ENCODE measurements around the gene SPEF1. TPM values are rescaled to one million over a fixed set of nuclear protein-coding genes. Genes with fewer than 3 reads are reported as not detected.
A peak's percentile ranks its signal among the peaks of the same experiment; 100 is the strongest.

Gene SPEF1
- total RNA-seq, 1 experiment from 2014 or later = 0.67 TPM

GRCh38 chr20:3787324-3788014 is 6.2 kb upstream of the SPEF1 start:
- no peak for DNase-seq (ENCODE audit: low spot score)

GRCh38 chr20:3786665-3787323 is 5.5 kb upstream of the SPEF1 start, which contains the start of gene CENPB:
Gene CENPB, minus strand, starts transcription at chr20:3786740. Its CDS starts 257 bp downstream, at chr20:3786483.
- DNase-seq (ENCODE audit: low spot score) = peak; percentile 68

GRCh38 chr20:3786126-3786484 is 4.9 kb upstream of the SPEF1 start:
- DNase-seq (ENCODE audit: low spot score) = no peak

- DNase-seq (ENCODE audit: low spot score) = no peak
Measured at GRCh38 chr20:3785240-3786125, 4.2 kb upstream of the SPEF1 start.

GRCh38 chr20:3784863-3785239 is 3.6 kb upstream of the SPEF1 start:
- DNase-seq (ENCODE audit: low spot score) = no peak

GRCh38 chr20:3784216-3784853 is 3.1 kb upstream of the SPEF1 start:
- DNase-seq (ENCODE audit: low spot score) = no peak

- DNase-seq (ENCODE audit: low spot score) = no peak
Measured at GRCh38 chr20:3783511-3784195, 2.4 kb upstream of the SPEF1 start.

- DNase-seq (ENCODE audit: low spot score) = no peak
Measured at GRCh38 chr20:3783068-3783489, 1.8 kb upstream of the SPEF1 start.

GRCh38 chr20:3782597-3782996 is 1.3 kb upstream of the SPEF1 start:
- DNase-seq (ENCODE audit: low spot score) = no peak

- DNase-seq (ENCODE audit: low spot score) = no peak
Measured at GRCh38 chr20:3778976-3779375, 2.3 kb downstream of the SPEF1 start.

- DNase-seq (ENCODE audit: low spot score) = no peak
Measured at GRCh38 chr20:3777716-3778629, 3.3 kb downstream of the SPEF1 start.

- no peak for DNase-seq (ENCODE audit: low spot score)
Measured at GRCh38 chr20:3777381-3777715, 3.9 kb downstream of the SPEF1 start.

- DNase-seq (ENCODE audit: low spot score) = no peak
Measured at GRCh38 chr20:3775457-3776108, 5.7 kb downstream of the SPEF1 start.

GRCh38 chr20:3771552-3772058 is 9.6 kb downstream of the SPEF1 start:
- DNase-seq (ENCODE audit: low spot score) = no peak

- DNase-seq (ENCODE audit: low spot score) = peak; percentile 82
Measured at GRCh38 chr20:3768342-3769130, 12.7 kb downstream of the SPEF1 start.

- peak; percentile 97 for DNase-seq (ENCODE audit: low spot score)
Measured at GRCh38 chr20:3767427-3768341, 13.6 kb downstream of the SPEF1 start, which contains the start of gene ADISSP. Gene ADISSP, minus strand, starts transcription at chr20:3767753. Its CDS starts 7,653 bp downstream, at chr20:3760100.

- DNase-seq (ENCODE audit: low spot score) = peak; percentile 19
Measured at GRCh38 chr20:3767110-3767426, 14.2 kb downstream of the SPEF1 start.
